HG02759 (cell line): ENCODE data around the gene PLXNA2.

Experiments
- ATAC-seq: cut with Tn5 transposase; IDR thresholded peaks from one replicate; pipeline ENCODE4 v1.9.1; 2021; ENCODE audit warnings: mild to moderate bottlenecking, moderate library complexity; ENCODE audit not compliant: unreplicated experiment

Gene PLXNA2

GRCh38 chr1:208101661-208102431 is 142.3 kb downstream of the PLXNA2 start:
- ATAC-seq: no peak

- no peak for ATAC-seq
Observed at GRCh38 chr1:208100906-208101305, 143.3 kb downstream of the PLXNA2 start.

GRCh38 chr1:208100106-208100505 is 144.1 kb downstream of the PLXNA2 start:
- ATAC-seq: no peak

- no peak for ATAC-seq
Observed at GRCh38 chr1:208098773-208099172, 145.4 kb downstream of the PLXNA2 start.

- peak; percentile 62 for ATAC-seq
Observed at GRCh38 chr1:208093754-208094719, 150.1 kb downstream of the PLXNA2 start.

- no peak for ATAC-seq
Observed at GRCh38 chr1:208093046-208093445, 151.1 kb downstream of the PLXNA2 start.

- ATAC-seq: no peak
Observed at GRCh38 chr1:208090388-208091301, 153.5 kb downstream of the PLXNA2 start.

- ATAC-seq: no peak
Observed at GRCh38 chr1:208089761-208090370, 154.3 kb downstream of the PLXNA2 start.

- ATAC-seq: no peak
Observed at GRCh38 chr1:208089149-208089548, 155.0 kb downstream of the PLXNA2 start.

GRCh38 chr1:208088319-208088718 is 155.9 kb downstream of the PLXNA2 start:
- ATAC-seq: no peak

- no peak for ATAC-seq
Observed at GRCh38 chr1:208085655-208086515, 158.3 kb downstream of the PLXNA2 start.

- ATAC-seq: no peak
Observed at GRCh38 chr1:208084764-208085163, 159.4 kb downstream of the PLXNA2 start.

- ATAC-seq: no peak
Observed at GRCh38 chr1:208084220-208084619, 160.0 kb downstream of the PLXNA2 start.

GRCh38 chr1:208083715-208084085 is 160.5 kb downstream of the PLXNA2 start:
- ATAC-seq: no peak

- ATAC-seq: no peak
Observed at GRCh38 chr1:208083016-208083714, 161.0 kb downstream of the PLXNA2 start.

- no peak for ATAC-seq
Observed at GRCh38 chr1:208081972-208082371, 162.2 kb downstream of the PLXNA2 start.

GRCh38 chr1:208080396-208081286 is 163.5 kb downstream of the PLXNA2 start:
- ATAC-seq: no peak

- no peak for ATAC-seq
Observed at GRCh38 chr1:208079161-208079560, 165.0 kb downstream of the PLXNA2 start.
